Glomerular visceral epithelial cell (primary cell): Measurements from ENCODE around the gene EFCAB7.
"Not testable (repeated sequence)": the region's sequence is repeated elsewhere in the genome, so short reads cannot be mapped to it uniquely, and the experiment has no call there.

Experiments used
- DNase-seq: peaks from one replicate; pipeline ENCODE4 v3.0.0-alpha.2; 2016; ENCODE audit errors: extremely low spot score

The EFCAB7 gene

DNA sequence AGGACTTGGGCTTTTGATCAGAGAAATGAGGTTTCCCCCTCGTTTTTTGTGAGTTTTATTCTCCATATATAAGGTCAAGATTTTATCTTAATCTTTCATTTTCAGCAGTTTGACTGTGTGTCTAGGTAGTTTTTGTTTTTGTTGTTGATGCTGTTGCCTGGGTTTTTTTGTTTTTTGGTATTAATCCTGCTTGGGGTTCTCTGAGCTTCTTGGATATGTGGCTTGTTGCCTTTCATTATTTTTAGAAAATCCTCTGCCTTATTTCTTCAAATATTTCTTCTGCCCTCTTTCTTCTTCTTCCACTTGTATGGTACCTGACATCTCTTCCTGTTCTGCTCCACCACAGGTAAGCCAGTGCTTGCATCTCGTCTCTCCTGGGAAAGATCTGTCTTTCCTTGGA lies 25.0 kb downstream of the EFCAB7 start:
- DNase-seq: no peak

- no peak for DNase-seq
Measured at GRCh38 chr1:63548877-63549276, 25.6 kb downstream of the EFCAB7 start.

- DNase-seq: no peak
Measured at GRCh38 chr1:63555480-63555879, 32.2 kb downstream of the EFCAB7 start.

DNA sequence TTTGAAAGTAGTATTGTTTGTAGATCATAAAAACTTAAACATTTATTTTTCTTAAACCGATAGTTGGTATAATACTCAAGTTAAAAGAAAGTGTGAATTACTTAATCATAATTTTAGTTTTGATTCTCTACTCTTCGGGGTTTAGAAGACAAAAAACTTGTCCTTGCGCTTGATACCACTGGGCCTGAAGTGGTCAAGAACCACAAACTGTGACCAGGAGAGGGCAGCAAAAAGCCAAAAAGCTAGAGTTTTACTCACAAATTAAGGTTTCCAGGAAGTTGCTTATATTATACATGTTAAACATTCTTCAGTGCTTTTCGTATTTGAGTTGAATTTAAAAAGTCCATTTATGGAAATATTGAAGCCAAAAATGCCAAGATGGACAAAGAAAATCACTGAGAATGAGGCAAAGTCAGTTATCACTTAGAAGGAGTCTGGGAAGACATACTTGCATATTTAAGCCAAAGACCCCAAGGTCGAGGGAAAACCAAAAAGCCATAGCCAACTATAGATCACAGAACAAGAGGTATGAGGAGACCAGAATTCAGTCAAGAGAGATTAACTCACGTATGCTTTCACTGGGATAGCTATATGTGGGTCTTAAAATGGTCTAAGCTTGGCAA lies 34.2 kb downstream of the EFCAB7 start:
- peak; percentile 36 for DNase-seq

DNA sequence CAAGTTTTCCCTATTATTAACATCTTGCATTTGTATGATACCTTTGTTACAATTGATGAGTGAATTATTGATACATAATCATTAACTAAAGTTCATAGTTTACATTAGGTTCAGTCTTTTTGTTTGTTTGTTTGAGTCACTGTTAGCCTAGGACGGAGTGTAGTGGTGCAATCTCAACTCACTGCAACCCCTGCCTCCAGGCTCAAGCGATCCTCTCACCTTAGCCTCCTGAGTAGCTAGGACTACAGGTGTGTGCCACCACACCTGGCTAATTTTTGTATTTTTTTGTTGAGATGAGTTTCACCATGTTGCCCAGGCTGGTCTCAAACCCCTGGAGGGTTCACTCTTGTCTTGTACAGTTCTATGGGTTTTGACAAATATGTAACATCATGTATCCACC lies 36.0 kb downstream of the EFCAB7 start:
- DNase-seq: no peak

DNA sequence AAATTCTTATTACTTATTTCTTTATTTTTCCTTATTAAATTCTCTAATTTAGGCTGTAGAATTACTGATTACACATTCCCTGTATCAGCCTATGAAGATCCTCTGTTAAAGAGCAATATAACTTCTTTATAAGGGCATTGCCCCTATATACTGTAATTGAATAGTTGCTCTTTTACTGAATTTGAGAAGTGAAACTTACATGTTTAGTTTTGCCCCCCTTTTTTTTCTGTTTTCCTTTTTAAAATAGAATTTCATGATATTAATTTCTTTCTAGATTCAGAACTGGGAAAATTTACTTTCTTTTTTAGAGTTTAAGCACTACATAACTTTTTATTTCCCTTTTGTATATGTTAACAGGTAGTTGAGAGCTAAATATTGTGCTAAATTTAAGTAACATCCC lies 40.4 kb downstream of the EFCAB7 start:
- DNase-seq: no peak

- no peak for DNase-seq
Measured at GRCh38 chr1:63569068-63569467, 45.7 kb downstream of the EFCAB7 start.

DNA sequence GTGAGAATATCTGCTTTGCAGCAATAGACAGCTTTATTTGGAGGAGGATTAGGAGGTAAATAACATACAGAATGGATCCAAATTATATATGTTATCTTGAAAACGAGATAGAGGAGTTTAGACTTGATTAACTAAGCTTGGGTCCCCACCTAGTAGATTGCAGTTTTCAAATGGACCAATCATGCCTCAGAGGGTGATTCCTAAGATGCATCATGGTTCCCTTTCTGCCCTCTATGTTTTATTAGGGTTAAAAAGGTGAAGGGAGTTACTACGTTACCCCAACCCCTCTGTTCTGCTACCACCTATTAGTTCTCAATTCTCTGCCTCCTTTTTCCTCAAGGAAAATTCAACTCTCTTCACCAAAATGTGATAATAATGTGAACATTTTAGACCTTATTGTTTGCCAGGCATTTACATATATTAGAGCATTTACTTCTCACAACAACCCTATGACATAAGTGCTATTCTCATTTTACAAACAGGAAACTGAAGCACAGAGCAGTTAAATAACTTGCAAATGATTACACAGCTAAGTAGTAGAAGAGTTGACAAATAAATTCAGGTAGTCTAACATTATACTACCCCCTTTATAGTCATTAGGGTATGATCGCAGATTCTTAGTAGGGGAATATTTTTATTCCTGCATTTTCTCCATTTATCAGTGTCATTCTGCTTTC lies 46.5 kb downstream of the EFCAB7 start:
- no peak for DNase-seq

DNA sequence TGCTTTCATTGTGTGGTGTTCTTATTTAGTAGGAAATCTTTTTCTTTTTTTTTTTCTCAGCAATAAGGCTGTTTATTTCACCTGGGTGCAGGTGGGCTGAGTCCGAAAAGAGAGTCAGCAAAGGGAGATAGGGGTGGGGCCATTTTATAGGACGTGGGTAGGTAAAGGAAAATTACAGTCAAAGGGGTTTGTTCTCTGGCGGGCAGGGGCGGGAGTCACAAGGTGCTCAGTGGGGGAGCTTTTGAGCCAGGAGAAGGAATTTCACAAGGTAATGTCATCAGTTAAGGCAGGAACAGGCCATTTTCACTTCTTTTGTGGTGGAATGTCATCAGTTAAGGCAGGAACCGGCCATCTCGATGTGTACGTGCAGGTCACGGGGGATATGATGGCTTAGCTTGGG lies 49.4 kb downstream of the EFCAB7 start:
- DNase-seq: not testable (repeated sequence)

DNA sequence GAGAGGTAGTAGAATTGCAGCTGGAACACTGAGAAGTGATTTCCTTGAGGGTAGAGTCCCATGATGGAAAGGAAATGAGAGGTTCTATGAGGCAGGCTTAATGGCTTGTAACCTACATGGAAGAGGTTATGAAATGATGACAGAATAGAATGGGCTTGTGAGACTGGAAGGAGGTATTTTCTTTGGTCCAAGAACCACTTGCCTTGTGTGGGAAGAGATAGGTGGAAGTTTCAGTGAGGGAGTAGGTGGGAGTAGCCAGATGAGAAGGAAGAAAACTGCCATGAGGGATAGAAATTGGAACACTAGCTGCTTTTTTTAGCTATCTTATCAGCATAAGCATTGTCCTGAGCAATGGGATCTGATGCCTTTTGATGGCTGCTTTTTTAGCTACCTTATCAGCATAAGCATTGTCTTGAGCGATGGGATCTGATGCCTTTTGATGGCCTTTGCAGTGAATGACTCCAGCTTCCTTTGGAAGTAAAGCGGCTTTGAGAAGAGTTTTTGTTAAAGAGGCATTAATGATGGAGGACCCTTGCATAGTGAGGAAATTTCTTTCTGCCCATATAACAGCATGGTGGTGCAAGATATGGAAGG lies 51.0 kb downstream of the EFCAB7 start:
- DNase-seq: not testable (repeated sequence)

DNA sequence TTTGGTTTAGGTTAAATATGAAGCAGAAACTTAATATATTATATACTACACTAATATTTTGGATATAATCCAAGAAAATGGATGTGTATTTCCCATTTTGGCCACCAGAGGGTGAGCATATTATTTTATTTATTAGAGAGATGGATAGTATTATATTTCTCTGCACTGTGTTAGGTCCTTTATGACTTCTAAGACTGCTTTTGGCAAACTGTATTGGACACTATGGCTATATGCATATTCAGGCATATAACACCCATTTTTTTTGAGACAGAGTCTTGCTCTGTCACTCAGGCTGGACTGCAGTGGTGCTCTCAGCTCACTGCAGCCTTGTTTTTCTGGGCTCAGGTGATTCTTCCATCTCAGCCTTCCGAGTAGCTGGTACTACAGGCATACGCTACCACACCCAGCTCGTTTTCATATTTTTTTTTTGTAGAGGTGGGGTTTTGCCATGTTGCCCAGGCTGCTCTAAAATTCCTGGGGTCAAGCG lies 52.1 kb downstream of the EFCAB7 start:
- DNase-seq: peak; percentile 48

DNA sequence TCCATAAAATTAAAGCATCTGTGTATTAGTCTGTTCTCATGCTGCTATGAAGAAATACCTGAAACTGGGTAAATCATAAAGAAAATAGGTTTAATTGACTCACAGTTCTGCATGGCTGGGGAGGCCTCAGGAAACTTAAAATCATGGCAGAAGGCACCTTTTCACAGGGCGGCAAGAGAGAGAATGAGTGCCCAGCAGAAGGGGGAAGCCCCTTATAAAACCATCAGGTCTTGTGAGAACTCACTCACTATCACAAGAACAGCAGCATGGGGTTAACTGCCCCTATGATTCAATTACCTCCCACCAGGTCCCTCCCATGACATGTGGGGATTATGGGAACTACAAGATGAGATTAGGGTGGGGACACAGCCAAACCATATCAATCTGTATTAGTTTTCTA lies 63.0 kb downstream of the EFCAB7 start:
- DNase-seq: not testable (repeated sequence)

GRCh38 chr1:63590166-63590560 lies 66.8 kb downstream of the EFCAB7 start:
- DNase-seq: no peak

DNA sequence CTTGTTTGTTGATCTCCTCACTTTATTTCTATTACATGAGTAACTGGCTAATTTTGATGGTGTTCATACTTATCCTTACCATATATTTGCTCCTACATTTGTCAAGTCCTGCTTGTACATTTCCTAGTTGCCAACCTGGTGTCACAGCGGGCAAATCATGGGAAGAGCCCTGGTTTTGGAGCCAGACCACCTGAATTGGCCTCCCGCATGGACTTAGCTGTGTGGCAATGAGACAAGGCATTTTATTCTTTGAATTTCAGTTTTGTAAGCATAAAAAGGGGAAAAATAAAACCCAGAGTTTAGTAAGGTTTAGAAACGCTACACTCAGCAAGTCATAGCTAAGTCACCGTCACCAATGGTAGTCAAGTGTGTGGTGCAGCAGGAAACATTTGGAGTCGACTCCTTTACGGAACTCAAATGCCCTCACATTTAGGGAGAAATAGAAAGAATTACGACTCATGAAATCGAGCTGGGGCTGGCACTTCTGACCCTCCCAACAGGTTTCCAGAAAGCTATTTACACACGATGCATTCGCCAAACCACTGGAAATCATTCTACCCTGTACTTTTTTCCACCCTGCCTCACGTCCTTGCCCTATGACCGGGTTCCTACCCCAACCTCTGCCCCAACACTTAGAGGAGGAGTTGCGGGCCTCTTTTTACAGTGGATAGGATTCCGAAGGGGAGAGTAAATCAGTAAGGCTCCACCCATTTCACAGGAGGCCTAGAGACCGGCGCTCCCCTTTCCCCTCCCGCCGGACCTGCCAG lies 69.4 kb downstream of the EFCAB7 start:
- no peak for DNase-seq

- DNase-seq: peak; percentile 82
Measured at GRCh38 chr1:63593303-63593885, 70.1 kb downstream of the EFCAB7 start, which contains the start of gene PGM1. TSS of gene PGM1 (plus strand) at chr1:63593411. CDS start at chr1:63593489, 78 bp downstream.

- DNase-seq: peak; percentile 87
Measured at GRCh38 chr1:63593886-63594605, 70.7 kb downstream of the EFCAB7 start.

- no peak for DNase-seq
Measured at GRCh38 chr1:63595435-63595834, 72.1 kb downstream of the EFCAB7 start.

- no peak for DNase-seq
Measured at GRCh38 chr1:63599799-63600198, 76.5 kb downstream of the EFCAB7 start.

DNA sequence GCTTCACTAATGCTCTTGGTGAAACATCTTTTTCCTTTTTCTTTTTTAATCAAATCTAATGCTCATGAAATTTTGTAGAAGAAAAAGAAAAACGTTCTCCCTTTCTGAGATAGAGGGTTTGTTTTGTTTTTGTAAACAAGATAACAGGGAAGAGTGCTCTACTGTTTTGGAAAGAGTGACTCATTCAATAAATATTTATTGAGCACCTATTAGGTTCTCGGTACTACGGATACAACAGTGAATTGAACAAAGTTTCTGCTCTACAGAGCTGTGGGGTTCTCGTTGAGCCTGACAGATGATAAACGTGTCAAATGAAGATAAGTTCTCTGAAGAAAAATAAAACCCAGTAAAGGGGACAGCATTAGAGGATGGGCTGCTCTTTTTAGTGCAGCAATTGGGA lies 76.9 kb downstream of the EFCAB7 start:
- DNase-seq: no peak

GRCh38 chr1:63601061-63601460 lies 77.7 kb downstream of the EFCAB7 start:
- no peak for DNase-seq

- DNase-seq: no peak
Measured at GRCh38 chr1:63601463-63601862, 78.1 kb downstream of the EFCAB7 start.
